Measurements from ENCODE around the gene CPSF4L. TPM values are rescaled to one million over a fixed set of nuclear protein-coding genes. Genes with fewer than 3 reads are reported as not detected.

CPSF4L gene
- total RNA-seq, 2 donors from 2014 or later, result not detected

DNA sequence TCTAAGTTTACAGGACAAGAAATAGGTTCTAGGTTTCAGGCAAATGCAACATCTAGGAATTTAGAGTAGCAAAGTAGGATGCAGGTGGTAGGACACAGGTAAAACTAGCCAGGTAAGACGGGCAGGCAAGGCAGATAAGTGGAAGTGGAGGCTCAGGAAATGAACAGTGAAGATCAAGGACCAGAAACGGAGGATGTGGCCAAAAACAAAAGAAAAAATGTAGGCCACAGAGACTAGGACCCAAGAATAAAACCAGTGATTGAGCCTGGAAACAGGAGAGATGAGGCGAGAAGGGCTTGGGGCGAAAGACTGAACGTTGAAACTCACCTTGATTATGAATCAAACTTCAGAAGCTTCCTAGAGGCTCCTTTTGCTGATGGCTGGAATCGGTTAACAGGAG is 24.0 kb downstream of the CPSF4L start:
- Histone ChIP-seq H3K27me3 (no peaks in the 10 kb centered on the region), H3K27ac (no peak overlapping the region), H3K9me3 (no peaks in the 10 kb centered on the region), H3K36me3 (peaks cover 10% of the 10 kb centered on the region), H3K4me3 (no peak overlapping the region), H3K9ac (ENCODE audit: low read depth in 2 of 2, low read length in 2 of 2) (no peak overlapping the region), H3K4me1 (peaks cover 8% of the 10 kb centered on the region)
- TF ChIP-seq, protein P1, sequence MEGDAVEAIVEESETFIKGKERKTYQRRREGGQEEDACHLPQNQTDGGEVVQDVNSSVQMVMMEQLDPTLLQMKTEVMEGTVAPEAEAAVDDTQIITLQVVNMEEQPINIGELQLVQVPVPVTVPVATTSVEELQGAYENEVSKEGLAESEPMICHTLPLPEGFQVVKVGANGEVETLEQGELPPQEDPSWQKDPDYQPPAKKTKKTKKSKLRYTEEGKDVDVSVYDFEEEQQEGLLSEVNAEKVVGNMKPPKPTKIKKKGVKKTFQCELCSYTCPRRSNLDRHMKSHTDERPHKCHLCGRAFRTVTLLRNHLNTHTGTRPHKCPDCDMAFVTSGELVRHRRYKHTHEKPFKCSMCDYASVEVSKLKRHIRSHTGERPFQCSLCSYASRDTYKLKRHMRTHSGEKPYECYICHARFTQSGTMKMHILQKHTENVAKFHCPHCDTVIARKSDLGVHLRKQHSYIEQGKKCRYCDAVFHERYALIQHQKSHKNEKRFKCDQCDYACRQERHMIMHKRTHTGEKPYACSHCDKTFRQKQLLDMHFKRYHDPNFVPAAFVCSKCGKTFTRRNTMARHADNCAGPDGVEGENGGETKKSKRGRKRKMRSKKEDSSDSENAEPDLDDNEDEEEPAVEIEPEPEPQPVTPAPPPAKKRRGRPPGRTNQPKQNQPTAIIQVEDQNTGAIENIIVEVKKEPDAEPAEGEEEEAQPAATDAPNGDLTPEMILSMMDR (IDR thresholded peaks at IDR 0.05), result no peak
- DNase-seq, result no peak
- intact Hi-C loops (cut with DNase I), result no loop called here

DNA sequence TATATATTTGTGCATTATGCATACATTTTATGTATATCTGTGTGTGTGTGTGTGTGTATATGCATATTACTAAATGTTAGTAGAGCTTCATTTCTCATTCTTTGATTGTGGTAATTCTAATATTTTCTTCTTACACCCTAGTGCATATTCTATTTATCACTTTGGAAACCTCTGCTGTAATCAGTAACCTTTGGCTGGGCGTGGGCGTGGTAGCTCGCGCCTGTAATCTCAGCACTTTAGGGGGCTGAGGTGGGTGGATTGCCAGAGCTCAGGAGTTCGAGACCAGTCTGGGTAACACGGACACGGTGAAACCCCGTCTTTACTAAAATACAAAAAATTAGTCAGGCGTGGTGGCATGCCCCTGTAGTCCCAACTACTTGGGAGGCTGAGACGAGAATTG is 26.9 kb downstream of the CPSF4L start:
- no peak overlapping the region for H3K4me3 ChIP-seq
- H3K27me3 ChIP-seq, result no peaks in the 10 kb centered on the region
- peaks cover 18% of the 10 kb centered on the region for H3K4me1 ChIP-seq
- H3K36me3 ChIP-seq, result peaks cover 10% of the 10 kb centered on the region
- peak; percentile 49 for DNase-seq
- intact Hi-C loops (cut with DNase I), result loop anchor here (5.0 kb wide), 1 partner anchor 37 kb away; no protein-coding TSS in a partner anchor
- no peak overlapping the region for H3K27ac ChIP-seq
- TF ChIP-seq, protein P1 (IDR thresholded peaks at IDR 0.05), result no peak
- H3K9ac ChIP-seq (ENCODE audit: low read depth in 2 of 2, low read length in 2 of 2), result no peak overlapping the region
- no peaks in the 10 kb centered on the region for H3K9me3 ChIP-seq

DNA sequence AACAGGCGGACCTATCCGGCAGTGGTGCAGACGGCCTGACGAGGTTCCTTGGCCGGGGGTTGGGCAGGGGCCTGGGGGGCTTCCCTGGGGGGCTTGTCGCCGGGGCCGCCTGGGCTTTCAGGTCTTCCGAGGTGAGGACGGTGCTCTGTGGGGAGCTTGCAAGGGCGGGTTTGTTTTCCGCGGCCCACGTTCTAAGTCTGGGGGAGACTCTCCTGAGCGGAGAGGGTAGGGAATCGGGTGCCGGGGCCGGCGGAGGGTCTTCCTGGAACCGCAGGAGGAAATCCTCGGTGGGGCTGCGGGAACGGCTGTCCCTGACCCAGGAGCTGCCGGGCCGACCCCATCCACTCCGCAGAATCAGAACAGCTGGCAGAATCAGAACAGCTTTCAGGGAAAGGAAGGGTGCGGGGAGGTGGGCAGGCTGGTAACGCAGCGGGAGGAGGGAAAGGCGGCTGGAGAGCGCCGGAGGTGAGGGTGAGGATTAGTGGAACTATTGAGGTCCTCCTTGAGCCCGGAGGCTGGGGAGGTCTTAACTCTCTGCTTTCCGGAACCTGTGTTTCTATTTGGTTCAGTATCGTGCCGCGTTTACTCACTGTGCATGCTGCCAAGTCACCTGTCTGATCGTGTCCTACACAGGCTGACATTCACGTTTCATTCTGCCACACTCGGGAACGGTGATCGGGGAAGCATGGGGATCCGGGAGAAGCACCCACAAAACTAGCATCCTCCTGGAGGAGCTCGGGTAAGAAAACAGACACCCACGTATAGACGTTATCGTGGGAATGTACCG is 28.9 kb downstream of the CPSF4L start:
- H3K4me3 ChIP-seq, result peak overlapping the region; percentile 96
- no peaks in the 10 kb centered on the region for H3K27me3 ChIP-seq
- peaks cover 10% of the 10 kb centered on the region for H3K36me3 ChIP-seq
- peak; percentile 58 for DNase-seq
- peak overlapping the region; percentile 70 to 94 for H3K9ac ChIP-seq (ENCODE audit: low read depth in 2 of 2, low read length in 2 of 2)
- TF ChIP-seq, protein P1 (IDR thresholded peaks at IDR 0.05), result no peak
- H3K27ac ChIP-seq, result peak overlapping the region; percentile 69
- H3K4me1 ChIP-seq, result peaks cover 18% of the 10 kb centered on the region
- intact Hi-C loops (cut with DNase I), result loop anchor here (5.0 kb wide), 1 partner anchor 35 kb away; no protein-coding TSS in a partner anchor
- H3K9me3 ChIP-seq, result no peaks in the 10 kb centered on the region

DNA sequence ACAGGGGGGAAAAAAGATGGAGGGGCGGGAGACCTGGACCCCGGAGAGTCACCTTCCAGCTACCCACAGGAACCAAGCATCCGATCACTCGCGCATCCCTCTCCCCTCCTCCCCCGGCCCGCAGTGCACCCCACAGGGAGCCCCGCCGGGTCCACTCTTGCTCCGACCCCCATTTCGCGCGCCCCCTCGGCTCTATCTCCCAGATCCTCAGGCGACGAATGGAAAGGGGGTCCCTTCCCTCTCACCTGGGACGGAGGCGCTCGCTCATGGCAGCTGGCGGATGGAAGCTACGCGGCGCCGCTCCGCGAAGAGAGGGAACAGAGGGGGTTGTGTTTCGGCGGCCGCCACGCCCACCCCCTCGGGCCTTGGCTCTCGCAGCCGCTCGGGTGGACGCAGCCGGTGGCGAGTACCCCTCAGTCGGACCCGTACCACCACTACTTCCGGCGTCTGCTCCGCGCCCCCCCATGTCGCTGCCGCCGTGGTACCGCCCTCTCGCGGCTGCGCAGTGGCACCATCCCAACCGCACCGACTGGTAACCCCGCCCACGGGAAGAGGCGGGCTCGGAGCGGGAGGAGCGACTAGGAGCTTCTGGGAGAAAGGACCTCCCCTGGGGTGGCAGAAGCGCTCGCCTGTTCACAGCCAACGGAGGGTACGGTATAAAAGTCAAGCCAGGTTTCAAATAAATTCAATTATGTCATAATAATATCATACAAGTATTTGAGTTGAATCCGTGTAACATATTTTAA is 29.7 kb downstream of the CPSF4L start:
- H3K4me1 ChIP-seq, result peaks cover 18% of the 10 kb centered on the region
- TF ChIP-seq, protein P1 (IDR thresholded peaks at IDR 0.05), result no peak
- DNase-seq, result peak; percentile 98
- peaks cover 10% of the 10 kb centered on the region for H3K36me3 ChIP-seq
- H3K4me3 ChIP-seq, result peak overlapping the region; percentile 96
- peak overlapping the region; percentile 69 for H3K27ac ChIP-seq
- H3K9me3 ChIP-seq, result no peaks in the 10 kb centered on the region
- no peaks in the 10 kb centered on the region for H3K27me3 ChIP-seq
- peak overlapping the region; percentile 80 to 94 for H3K9ac ChIP-seq (ENCODE audit: low read depth in 2 of 2, low read length in 2 of 2)
- intact Hi-C loops (cut with DNase I), result loop anchor here (5.0 kb wide), 1 partner anchor 35 kb away; no protein-coding TSS in a partner anchor

DNA sequence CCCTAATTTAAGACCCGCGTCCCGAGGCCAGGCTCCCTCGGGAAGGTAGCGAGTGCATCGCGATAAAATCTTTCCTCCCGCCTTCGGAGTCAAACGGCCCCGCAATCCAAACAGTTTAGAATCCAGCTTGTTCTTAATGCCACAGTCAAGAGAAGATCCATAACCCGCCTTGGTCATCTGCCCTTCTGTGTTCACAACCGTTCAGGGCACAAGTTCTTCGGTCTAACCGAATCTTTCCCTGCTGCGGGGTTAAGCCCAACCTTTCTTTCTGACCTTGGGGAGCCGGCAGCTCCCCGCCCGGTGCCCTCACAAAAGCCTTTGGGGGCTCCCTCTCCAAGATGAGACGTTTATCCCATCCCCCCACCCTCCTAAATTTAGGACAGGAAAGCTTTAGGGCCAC is 30.3 kb downstream of the CPSF4L start:
- H3K4me1 ChIP-seq, result peaks cover 18% of the 10 kb centered on the region
- TF ChIP-seq, protein P1 (IDR thresholded peaks at IDR 0.05), result no peak
- H3K27me3 ChIP-seq, result no peaks in the 10 kb centered on the region
- intact Hi-C loops (cut with DNase I), result loop anchor here (5.0 kb wide), 1 partner anchor 34 kb away; no protein-coding TSS in a partner anchor
- H3K27ac ChIP-seq, result no peak overlapping the region
- peaks cover 10% of the 10 kb centered on the region for H3K36me3 ChIP-seq
- DNase-seq, result peak; percentile 47
- H3K9me3 ChIP-seq, result no peaks in the 10 kb centered on the region
- peak overlapping the region; percentile 96 for H3K4me3 ChIP-seq
- H3K9ac ChIP-seq (ENCODE audit: low read depth in 2 of 2, low read length in 2 of 2), result peak overlapping the region; percentile 80 to 94

Data from colonic mucosa (tissue), 4 donors.